ENCODE results near the gene CAMTA1.

DNA sequence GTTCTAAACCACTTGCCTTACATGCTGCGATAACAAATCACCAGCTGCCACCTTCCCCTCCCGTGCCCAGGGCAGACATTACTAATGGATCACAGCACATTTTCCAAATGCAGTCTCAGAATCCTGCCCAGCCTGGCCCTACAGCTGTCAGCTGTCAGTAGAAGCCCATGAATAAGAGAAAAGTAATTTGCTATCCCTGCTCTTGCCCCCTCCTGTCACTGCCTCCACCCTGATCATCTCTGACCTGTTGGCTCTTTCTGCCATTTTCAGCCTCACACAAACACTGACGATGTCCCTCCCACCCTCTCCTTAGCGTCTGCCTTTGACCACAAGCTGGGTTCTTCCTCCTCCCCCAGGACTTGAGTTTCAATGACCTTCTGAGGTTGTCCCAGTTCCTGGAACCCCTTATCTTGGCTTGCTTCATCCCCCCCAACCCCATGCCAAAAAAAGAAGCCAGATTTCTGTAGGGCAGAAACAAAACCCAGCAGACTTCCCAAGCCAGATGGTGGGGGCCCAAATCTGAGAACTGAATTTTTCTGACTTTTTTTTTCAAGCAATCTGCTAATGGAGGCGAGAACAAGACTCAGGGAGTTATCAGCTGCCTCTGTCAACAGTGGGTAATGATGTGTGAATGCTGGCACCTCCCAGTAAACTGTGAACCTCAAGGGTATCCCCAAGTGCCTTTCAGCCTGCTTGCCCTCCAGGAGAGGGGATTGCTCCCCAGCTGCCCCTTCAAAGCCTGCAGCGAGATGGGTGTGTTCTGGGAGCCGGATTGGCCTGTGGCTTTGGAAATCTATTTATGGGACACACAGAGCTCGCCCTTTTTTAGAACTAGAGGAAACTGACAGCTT lies 769.4 kb downstream of the CAMTA1 start:
- TF ChIP-seq EZH2phosphoT487 (IDR thresholded peaks at IDR 0.05; ENCODE audit: low read length) = no peak
- TF ChIP-seq, protein P1, sequence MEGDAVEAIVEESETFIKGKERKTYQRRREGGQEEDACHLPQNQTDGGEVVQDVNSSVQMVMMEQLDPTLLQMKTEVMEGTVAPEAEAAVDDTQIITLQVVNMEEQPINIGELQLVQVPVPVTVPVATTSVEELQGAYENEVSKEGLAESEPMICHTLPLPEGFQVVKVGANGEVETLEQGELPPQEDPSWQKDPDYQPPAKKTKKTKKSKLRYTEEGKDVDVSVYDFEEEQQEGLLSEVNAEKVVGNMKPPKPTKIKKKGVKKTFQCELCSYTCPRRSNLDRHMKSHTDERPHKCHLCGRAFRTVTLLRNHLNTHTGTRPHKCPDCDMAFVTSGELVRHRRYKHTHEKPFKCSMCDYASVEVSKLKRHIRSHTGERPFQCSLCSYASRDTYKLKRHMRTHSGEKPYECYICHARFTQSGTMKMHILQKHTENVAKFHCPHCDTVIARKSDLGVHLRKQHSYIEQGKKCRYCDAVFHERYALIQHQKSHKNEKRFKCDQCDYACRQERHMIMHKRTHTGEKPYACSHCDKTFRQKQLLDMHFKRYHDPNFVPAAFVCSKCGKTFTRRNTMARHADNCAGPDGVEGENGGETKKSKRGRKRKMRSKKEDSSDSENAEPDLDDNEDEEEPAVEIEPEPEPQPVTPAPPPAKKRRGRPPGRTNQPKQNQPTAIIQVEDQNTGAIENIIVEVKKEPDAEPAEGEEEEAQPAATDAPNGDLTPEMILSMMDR (IDR thresholded peaks at IDR 0.05; ENCODE audit: low read length) = no peak
